EH (cell line): ENCODE results near the gene TBC1D17.

ENCODE experiments used
- DNase-seq: peaks from one replicate; pipeline ENCODE4 v3.0.0-alpha.2; 2015; ENCODE audit warnings: low read depth

Gene TBC1D17

DNA sequence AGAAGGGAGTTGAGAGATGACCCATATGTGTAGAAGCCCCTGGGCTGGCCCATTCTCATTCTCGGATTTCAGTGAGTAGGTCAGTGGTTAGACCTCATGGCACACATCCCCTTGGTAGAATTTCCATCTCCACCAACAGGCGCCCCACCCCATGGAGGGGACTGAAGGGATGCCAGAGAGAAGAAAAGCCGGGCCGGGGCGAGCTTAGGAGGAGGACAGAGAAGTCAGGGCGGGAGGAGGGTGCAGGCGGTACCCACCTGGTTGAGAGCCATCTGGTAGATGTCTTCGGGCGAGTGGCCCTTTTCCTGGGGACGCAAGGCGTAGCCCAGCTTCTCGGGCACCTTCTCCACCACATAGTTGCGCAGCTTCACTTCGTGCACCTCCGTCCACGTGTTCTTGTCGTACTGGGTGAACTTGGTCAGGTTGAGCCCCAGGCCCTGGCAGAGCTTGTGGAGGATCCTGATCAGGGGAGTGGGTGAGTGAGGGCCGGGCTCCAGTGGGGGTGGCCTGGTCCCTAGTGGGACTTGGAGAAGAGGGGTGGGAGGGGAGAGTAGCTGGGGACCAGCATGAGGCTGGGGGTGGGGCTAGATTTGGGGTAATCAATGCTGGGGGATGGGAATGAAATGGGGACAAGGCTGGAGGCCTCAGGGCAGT, 16.6 kb downstream of the TBC1D17 start:
- DNase-seq: no peak

- no peak for DNase-seq
These were observed 17.5 kb downstream of the TBC1D17 start for GRCh38 chr19:49894879-49895565.

DNA sequence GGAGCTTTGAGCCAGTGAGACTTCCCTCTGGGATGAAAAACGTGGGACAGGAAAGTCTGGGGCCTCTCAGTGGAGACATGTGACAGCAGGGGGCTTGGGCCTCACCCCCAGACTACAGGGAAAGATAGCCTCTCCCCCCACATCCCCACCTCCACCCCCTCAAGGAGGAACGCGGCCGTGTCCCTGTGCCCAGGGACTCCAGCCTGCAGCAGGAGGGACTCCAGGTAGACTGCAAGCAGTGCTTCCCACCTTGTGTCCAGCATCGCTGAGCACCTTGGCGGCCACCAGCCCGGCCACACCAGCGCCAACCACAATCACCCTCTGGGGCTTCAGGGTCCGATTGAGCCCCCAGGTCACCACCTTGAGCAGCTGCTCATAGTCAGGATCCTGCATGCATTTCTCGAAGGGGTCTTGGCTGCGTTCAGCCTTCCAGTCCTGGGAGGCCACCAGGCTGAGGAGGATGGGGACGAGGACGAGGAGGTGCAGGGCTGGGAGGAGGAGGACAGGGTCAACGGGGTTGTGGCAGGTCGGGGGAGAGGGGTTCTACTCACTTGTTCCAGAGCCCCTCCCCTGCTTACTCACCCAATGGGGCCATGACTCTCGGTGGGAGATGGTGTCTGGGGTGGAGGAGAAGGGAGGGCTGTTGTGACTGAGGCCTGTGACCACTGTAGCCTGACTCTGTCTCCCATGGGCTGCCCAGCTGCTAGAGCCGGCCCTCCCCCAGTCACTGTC, 18.2 kb downstream of the TBC1D17 start:
- DNase-seq: no peak

- DNase-seq: peak; percentile 25
These were observed 19.5 kb downstream of the TBC1D17 start, which contains the start of gene IL4I1 for GRCh38 chr19:49896863-49897621. Gene IL4I1, minus strand, starts transcription at chr19:49896887. Its CDS starts 727 bp downstream, at chr19:49896160.

- no peak for DNase-seq
These were observed 26.6 kb downstream of the TBC1D17 start for GRCh38 chr19:49904136-49904535.

- no peak for DNase-seq
These were observed 29.5 kb downstream of the TBC1D17 start for GRCh38 chr19:49906879-49907564.

GRCh38 chr19:49907745-49908446, 30.4 kb downstream of the TBC1D17 start:
- no peak for DNase-seq

DNA sequence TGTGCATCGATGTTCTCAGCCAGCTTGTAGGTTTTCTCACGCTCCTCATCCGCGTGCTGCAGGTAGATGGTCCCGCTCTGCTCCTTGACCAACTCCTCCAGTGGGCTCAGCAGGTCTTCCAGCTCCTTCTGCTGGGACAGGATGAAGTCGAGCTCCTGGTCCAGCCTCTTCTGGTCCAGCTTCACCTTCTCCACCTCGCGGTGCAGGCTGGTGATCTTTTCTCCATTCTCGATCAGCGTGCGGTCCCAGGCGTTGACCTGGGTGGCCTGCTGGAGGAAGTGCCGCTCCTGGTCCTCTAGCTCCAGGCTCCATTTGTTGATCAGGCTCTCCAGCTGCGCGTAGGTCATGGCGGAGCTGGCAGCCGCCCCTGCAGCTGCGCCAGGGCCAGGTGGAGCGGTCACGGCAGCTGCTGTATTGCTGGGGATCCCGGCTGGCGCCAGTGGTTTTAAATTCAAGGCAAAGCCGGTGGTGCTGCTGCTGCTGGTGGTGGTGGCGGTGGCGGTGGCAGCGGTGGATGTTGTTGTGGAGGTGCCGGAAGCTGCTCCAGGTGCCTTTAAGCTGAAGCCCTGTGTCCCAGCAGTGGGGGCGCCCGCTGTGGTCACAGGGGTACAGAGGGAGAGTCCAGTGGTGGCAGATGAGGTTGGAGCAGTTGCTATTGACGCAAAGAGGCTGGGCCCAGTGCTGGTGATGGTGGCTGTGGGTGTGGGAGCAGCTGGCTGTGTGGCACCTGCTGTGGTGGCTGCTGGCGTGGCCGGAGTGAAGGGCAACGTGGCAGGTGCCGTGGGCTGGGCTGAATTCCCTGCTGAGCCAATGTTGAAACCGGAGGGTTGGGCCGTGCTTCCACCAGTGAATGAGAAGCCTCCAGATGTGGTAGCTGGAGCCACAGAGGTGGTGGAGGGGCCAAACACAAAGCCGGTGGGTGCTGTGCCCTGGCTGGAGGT, 31.2 kb downstream of the TBC1D17 start:
- no peak for DNase-seq

DNA sequence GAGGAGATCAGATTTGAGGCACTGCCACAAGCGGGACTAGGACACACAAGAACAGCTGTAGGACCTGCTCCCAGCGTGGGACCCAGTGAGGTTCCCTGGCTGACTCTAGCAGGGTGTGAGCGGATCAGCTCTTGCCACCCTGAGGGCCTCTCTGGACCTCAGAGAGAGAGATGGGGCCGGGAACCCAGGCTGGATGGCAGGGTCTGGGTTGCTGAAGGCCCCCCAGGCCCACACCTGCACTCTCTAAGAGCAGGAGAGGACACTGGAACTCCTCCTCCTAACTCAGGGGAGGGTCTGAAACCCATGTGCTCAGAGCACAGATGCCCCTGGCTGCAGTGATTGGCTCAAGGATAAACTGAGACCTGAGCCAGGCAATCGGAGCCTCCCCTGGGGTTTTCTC, 32.7 kb downstream of the TBC1D17 start:
- no peak for DNase-seq

DNA sequence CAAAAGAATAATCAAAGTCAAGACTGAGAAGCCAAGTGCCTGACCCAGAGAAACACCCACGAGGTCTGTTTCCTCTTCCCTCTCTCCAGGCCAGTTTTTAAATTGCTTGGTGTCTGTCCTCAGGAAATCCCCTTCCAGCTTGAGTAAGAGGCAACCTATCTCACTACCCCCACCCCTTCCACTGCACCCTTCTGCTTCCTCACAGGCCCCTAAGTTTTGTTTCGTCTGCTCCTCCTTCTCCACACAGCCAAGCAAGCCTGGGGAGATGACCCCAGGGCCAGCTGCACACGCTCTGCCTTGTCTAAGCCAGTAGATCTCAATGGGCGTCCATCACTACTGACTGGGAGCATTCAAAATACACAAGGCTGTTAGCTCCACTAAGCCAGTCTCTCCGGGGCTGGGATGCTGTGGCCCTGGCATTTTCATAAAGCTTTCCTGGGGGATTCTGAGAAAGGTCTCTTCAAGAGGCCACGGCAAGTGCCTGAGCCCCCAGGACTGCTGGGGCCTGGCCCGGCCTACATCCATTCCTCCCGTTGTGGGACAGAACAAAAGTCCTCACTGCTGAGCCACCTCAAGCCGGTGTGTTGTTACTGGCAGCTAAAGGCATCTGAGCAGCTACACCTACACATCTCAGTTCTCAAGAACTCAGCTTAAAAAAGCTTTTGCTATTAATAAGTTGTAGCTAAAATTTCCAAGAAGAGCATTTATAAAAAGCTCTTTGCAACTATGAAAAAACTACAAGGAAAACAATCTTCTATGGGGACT, 34.1 kb downstream of the TBC1D17 start:
- no peak for DNase-seq

GRCh38 chr19:49912965-49913685, 35.6 kb downstream of the TBC1D17 start:
- DNase-seq: no peak

GRCh38 chr19:49913720-49914119, 36.2 kb downstream of the TBC1D17 start:
- DNase-seq: no peak

- no peak for DNase-seq
These were observed 37.8 kb downstream of the TBC1D17 start for GRCh38 chr19:49915271-49915670.

DNA sequence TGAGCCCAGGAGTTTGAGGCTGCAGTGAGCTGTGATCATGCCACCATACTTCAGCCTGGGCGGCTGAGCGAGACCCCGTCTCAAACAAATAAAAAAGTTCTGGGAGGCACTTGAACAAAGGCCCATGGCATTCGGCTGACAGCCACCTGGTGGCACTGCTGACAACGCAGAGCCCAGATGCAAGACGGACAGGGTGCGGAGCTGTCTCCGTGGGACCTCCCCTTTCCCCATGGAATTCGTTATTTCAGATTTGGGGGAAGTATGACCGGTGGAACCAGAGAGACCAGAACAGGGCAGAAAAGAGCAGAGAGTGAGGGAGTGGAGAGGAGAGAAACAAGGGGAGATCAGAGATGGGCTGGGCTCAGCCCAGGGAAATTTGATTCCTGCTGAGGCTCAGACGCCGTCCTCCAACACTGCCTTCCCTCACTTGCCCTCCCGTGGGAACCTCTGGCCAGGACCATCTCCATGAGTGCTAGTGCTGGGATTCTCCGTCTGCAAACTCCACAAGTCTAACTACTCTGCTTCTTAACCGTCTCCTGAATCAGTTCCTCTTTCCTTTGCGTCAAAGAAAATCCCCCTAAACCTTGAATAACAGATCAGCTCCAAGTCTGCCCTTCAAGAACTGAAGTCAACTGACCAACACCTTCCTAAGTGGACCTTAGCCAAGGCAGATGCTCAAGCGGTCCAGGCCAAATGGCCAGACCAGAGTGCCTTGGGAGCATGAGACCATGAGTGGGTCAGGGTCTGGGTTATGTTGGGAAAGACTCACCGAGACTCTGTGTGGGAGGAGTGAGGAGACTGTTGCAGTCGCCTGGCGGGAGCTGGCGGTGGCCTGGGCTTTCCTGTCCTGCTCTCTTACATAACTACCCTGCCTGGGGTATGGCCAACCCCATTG, 39.6 kb downstream of the TBC1D17 start:
- no peak for DNase-seq

GRCh38 chr19:49918089-49918488, 40.6 kb downstream of the TBC1D17 start:
- DNase-seq: no peak

DNA sequence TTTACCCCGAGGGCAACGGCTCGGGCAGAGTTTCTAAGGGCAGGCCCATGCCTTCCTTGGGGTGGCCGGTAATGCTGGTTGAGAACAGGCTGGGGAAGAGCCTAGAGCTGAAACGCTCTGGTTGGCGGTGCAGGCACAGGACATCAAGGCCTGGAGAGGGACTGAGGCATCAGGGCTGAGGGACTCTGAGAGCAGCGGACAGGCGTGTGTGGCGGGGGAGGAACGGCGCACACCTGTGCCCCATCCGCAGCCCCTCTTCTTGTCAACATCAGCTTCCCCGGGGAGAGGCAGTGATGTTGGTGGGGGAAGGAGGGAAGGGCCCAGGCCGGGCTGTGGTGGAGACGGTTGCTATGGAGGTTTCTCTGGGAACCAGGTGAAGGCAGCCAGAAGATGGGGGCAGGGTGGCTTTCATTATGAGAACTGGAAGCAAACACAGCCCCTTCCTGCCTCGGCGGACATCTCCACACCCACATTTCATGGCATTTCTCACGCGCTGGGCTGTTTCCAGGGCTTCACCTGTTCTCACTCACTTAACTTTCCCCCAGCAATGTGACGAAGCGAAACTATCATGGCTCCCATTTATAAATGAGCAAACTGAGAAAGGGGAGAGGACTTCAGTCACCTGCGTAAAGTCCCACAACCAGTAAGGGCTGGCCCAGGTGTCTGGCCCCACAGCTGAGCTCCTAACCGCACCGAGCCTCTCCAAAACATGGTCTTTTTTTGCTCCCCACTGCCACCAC, 43.3 kb downstream of the TBC1D17 start:
- no peak for DNase-seq
